Measurements from ENCODE around the gene PEAR1. TPM values are rescaled to one million over a fixed set of nuclear protein-coding genes. Genes with fewer than 3 reads are reported as not detected.

Gene PEAR1
- total and polyA plus RNA-seq, 2 of the 8 experiments (the other 6 are each of a cell fraction or from before 2014, with no cell fraction given) = 0.63 to 0.71 TPM

DNA sequence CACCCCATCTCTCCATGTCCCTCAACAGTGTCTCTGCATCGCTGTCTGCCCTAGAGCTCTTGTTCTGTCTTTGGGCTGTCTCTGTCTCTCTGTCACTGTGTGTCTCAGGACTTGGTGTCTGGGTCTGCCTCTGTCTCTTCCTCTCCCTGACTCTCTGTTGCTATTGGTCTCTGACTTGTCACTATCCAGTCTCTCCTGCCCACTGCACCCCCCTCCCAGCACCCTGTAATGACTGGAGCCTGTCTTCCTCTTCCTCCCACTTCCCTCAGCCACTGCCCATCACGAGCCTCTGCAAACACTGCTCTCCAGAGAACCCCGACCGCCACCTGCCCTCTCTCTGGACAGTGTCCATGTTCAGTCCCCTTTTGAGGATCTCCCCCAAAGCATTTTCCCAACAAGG is 12.1 kb downstream of the PEAR1 start:
- POLR2A ChIA-PET (ENCODE audit: partially characterized antibody) = no interaction called here
- FAIRE-seq = no peak

More for the DNA sequence above, 12.1 kb downstream of the PEAR1 start:
- no peak for DNase-seq (ENCODE audit: low read depth in 1 of 2, low spot score in 2 of 2)
- H2BK20ac ChIP-seq (ENCODE audit: low read length) = 0 out of 2 replicates have a peak overlapping the region, but pooled peaks have one; percentile 18
- no peak overlapping the region for H3K18ac ChIP-seq (ENCODE audit: extremely low read depth, low read length)
- no peak overlapping the region for H3K4me2 ChIP-seq (ENCODE audit: insufficient read depth in 1 of 2, low read depth in 2 of 2, low read length in 2 of 2)
- H3K56ac ChIP-seq (replicated peaks; ENCODE audit: insufficient read length, low read depth, low read length) = no peak overlapping the region
- H3K27me3 ChIP-seq (replicated peaks in 1 of 4; ENCODE audit: control insufficient read depth in 3 of 4, extremely low read depth in 1 of 4, insufficient read depth in 3 of 4, low read length in 3 of 4) = peaks cover 0 to 2% (median under 1%) of the 10 kb centered on the region in 4 experiments; a peak in 4 of 7 replicates
- no peak overlapping the region for H2BK120ac ChIP-seq (replicated peaks; ENCODE audit: low read depth, low read length)
- no peak overlapping the region for H4K91ac ChIP-seq (replicated peaks; ENCODE audit: insufficient read length, low read length)
- H3K79me2 ChIP-seq (ENCODE audit: control insufficient read depth in 1 of 2, insufficient read depth in 2 of 2, low read length in 2 of 2) = no peaks in the 10 kb centered on the region
- no peak overlapping the region for H4K8ac ChIP-seq (ENCODE audit: extremely low read depth, insufficient read depth, low read length)
- H3K27ac ChIP-seq (ENCODE audit: low read depth, low read length) = no peak overlapping the region
- H4K5ac ChIP-seq (ENCODE audit: insufficient read length, low read depth, low read length) = no peak overlapping the region
- no peak overlapping the region for H3K4ac ChIP-seq (replicated peaks; ENCODE audit: insufficient read length, low read depth, low read length)
- no peaks in the 10 kb centered on the region for H3K36me3 ChIP-seq (ENCODE audit: control insufficient read depth in 2 of 4, insufficient read depth in 4 of 4, low read length in 3 of 4)
- H2BK12ac ChIP-seq (ENCODE audit: low read depth, low read length) = 0 out of 2 replicates have a peak overlapping the region, but pooled peaks have one; percentile 27
- no peak overlapping the region for H2AFZ ChIP-seq (ENCODE audit: low read length)
- no peak overlapping the region for H3K4me3 ChIP-seq (ENCODE audit: extremely low read depth in 1 of 4, insufficient read depth in 2 of 4, low read depth in 3 of 4, low read length in 4 of 4)
- no peak overlapping the region for H2AK5ac ChIP-seq (ENCODE audit: low read depth, low read length)
- no peak overlapping the region for H2BK15ac ChIP-seq (ENCODE audit: low read length)
- peaks cover 0 to 4% of the 10 kb centered on the region in 2 experiments for H4K20me1 ChIP-seq (replicated peaks in 1 of 2; ENCODE audit: control insufficient read depth in 1 of 2, insufficient read depth in 2 of 2, low read length in 2 of 2)
- H2BK5ac ChIP-seq (ENCODE audit: low read depth, low read length) = no peak overlapping the region
- peaks cover 1 to 4% (median 3%) of the 10 kb centered on the region in 4 experiments; a peak in 6 of 7 replicates for H3K4me1 ChIP-seq (replicated peaks in 1 of 4; ENCODE audit: control insufficient read depth in 3 of 4, insufficient read depth in 4 of 4, low read length in 3 of 4)
- CTCF ChIA-PET (ENCODE audit: partially characterized antibody) = interaction anchor here (2.2 to 2.4 kb wide), 2 partner anchors 8 to 13 kb away, joined by 9 to 13 read pairs; partner anchors contain the start of gene PEAR1
- no peak overlapping the region for H3K9ac ChIP-seq (replicated peaks in 1 of 4; ENCODE audit: extremely low read depth in 1 of 4, low read depth in 3 of 4, low read length in 3 of 4)
- no peak for TF ChIP-seq POU5F1 (IDR thresholded peaks at IDR 0.05; ENCODE audit: low read depth, low read length)
- TF ChIP-seq YY1 (IDR thresholded peaks at IDR 0.05; ENCODE audit: low read depth, low read length) = no peak
- TF ChIP-seq POLR2AphosphoS5 (IDR thresholded peaks at IDR 0.05; ENCODE audit: low read depth, low read length) = no peak
- TF ChIP-seq TBP (IDR thresholded peaks at IDR 0.05; ENCODE audit: low read depth, low read length) = no peak
- no peak for TF ChIP-seq BCL11A (IDR thresholded peaks at IDR 0.05; ENCODE audit: low read depth in 2 of 2, low read length in 2 of 2)
- no peak for TF ChIP-seq JUND (IDR thresholded peaks at IDR 0.05; ENCODE audit: low read length)
- TF ChIP-seq HDAC2 (IDR thresholded peaks at IDR 0.05; ENCODE audit: borderline replicate concordance in 1 of 2, low read depth in 2 of 2, low read length in 2 of 2) = no peak
- no peak for TF ChIP-seq MAFK (IDR thresholded peaks at IDR 0.05; ENCODE audit: low read depth, low read length)
- TF ChIP-seq EP300 (IDR thresholded peaks at IDR 0.05; ENCODE audit: borderline replicate concordance in 1 of 2, low read depth in 2 of 2, low read length in 2 of 2) = no peak
- TF ChIP-seq RAD21 (IDR thresholded peaks at IDR 0.05 in 1 of 2, conservative IDR thresholded peaks at IDR 0.05 in 1 of 2; ENCODE audit: low read depth in 2 of 2, low read length in 2 of 2) = no peak
- TF ChIP-seq EZH2 (IDR thresholded peaks at IDR 0.05; ENCODE audit: low read depth, low read length, severe bottlenecking) = no peak
- H3K23ac ChIP-seq (ENCODE audit: insufficient read length) = no peak overlapping the region
- WGBS, 2 experiments (ENCODE audit: extremely low coverage in 1 of 2, insufficient coverage in 1 of 2, insufficient read length in 1 of 2, insufficient replicate concordance in 2 of 2, low coverage in 1 of 2, low lambda C conversion rate in 2 of 2, missing lambda C conversion rate in 1 of 2) = 57% methylated on average over 4 of the region's 4 CpGs; no CpG with 5 or more reads in 1 of the 2 experiments
- peaks cover 3% of the 10 kb centered on the region; the same call in 1 of the 2 replicates for H3K23me2 ChIP-seq (ENCODE audit: low read depth, low read length)
- H3K79me1 ChIP-seq (ENCODE audit: low read depth, low read length) = no peaks in the 10 kb centered on the region
- H3K9me3 ChIP-seq (ENCODE audit: insufficient read depth in 2 of 2, low read depth in 1 of 2, low read length in 1 of 2) = peaks cover 0 to 4% of the 10 kb centered on the region in 2 experiments; a peak in 1 of 4 replicates
- no peak overlapping the region for H3K14ac ChIP-seq (ENCODE audit: insufficient read length)
